Measurements from ENCODE around the gene SPON1. TPM values are rescaled to one million over a fixed set of nuclear protein-coding genes. Genes with fewer than 3 reads are reported as not detected.

SPON1 gene
- total RNA-seq, 3 donors from 2014 or later (not counting 1 experiment from before 2014, with no cell fraction given), result 0.09 to 0.18 TPM; not detected in 1

- H3K27ac Mint-ChIP-seq, result no peak overlapping the region
These were observed 278.4 kb downstream of the SPON1 start for GRCh38 chr11:14240951-14241350.

DNA sequence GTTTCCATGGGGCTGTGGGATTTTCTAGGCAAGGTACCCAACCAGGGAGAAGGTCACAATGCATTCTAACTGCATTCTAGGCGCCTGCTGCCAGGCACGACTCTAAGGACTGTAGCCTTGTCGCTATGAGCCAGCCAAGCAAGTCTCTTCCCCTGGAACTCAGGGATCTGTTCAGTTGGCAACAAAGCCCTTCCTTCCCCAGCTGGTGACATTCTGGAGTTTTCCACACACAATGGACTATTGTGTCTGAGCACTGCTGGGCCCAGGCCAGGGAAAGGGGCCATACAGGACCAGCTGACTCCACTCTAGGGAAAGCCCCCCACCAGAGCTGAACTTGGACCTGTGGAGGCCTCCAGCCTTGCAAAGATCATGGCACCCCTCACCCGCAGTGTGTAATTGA is 279.7 kb downstream of the SPON1 start:
- Mint-ChIP-seq H3K27me3 (ENCODE audit: low read depth in 2 of 2) (peaks cover 0 to 4% of the 10 kb centered on the region in 2 donors), H3K27ac (no peak overlapping the region), H3K4me1 (no peaks in the 10 kb centered on the region), H3K9me3 (no peaks in the 10 kb centered on the region), H3K4me3 (no peak overlapping the region), H3K36me3 (no peaks in the 10 kb centered on the region)
- Histone ChIP-seq H3K27me3 (ENCODE audit: control insufficient read depth, insufficient read depth, low read length) (no peaks in the 10 kb centered on the region), H3K36me3 (ENCODE audit: control insufficient read depth, insufficient read depth, low read length) (no peaks in the 10 kb centered on the region), H3K27ac (ENCODE audit: low read length) (no peak overlapping the region), H3K4me3 (ENCODE audit: low read length) (no peak overlapping the region), H3K9me3 (ENCODE audit: control insufficient read depth, insufficient read depth, low read length) (no peaks in the 10 kb centered on the region), H3K4me1 (ENCODE audit: control insufficient read depth, insufficient read depth, low read length) (peaks cover 6% of the 10 kb centered on the region)
- no peak for TF ChIP-seq CTCF (IDR thresholded peaks at IDR 0.05)
- DNase-seq (no peak), ATAC-seq (no peak)
- intact Hi-C loops (cut with micrococcal nuclease), result no loop called here
- 83% methylated on average over 4 of the region's 4 CpGs for WGBS (ENCODE audit: insufficient coverage)

More at GRCh38 chr11:14240951-14241350, 278.4 kb downstream of the SPON1 start:
- Histone ChIP-seq H3K4me1 (ENCODE audit: control insufficient read depth, insufficient read depth, low read length) (peaks cover 11% of the 10 kb centered on the region), H3K9me3 (ENCODE audit: control insufficient read depth, insufficient read depth, low read length) (no peaks in the 10 kb centered on the region), H3K4me3 (ENCODE audit: low read length) (no peak overlapping the region), H3K27me3 (ENCODE audit: control insufficient read depth, insufficient read depth, low read length) (no peaks in the 10 kb centered on the region), H3K27ac (ENCODE audit: low read length) (no peak overlapping the region), H3K36me3 (ENCODE audit: control insufficient read depth, insufficient read depth, low read length) (no peaks in the 10 kb centered on the region)
- no peak for TF ChIP-seq CTCF (IDR thresholded peaks at IDR 0.05)
- WGBS (ENCODE audit: insufficient coverage), result 100% methylated on average over 1 of the region's 4 CpGs
- H3K36me3 Mint-ChIP-seq, result no peaks in the 10 kb centered on the region
- H3K4me3 Mint-ChIP-seq, result no peak overlapping the region
- peaks cover 0 to 6% of the 10 kb centered on the region in 2 donors for H3K27me3 Mint-ChIP-seq (ENCODE audit: low read depth in 2 of 2)
- no peak for ATAC-seq
- intact Hi-C loops (cut with micrococcal nuclease), result no loop called here
- no peaks in the 10 kb centered on the region for H3K4me1 Mint-ChIP-seq
- DNase-seq, result no peak
- H3K9me3 Mint-ChIP-seq, result no peaks in the 10 kb centered on the region

DNA sequence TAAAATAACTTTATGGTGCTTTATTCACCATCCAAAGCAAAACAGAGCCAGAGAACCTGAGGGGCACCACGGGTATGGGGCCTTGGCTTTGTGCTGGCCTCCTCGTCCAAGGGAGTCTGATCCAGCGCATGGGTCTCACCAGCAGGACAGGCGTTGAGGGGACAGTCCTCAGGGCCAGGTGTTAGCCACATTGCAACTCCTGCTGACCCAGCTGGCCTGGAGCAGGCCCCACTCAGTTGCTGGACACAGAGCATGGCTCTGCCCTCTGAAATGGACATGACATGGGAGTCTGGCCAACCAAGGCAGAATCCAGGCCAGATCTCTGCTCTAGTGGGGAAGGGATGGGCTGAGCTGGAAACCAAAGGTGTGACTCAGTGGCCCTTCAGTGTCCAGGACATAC is 280.2 kb downstream of the SPON1 start:
- 85% methylated on average over 4 of the region's 4 CpGs for WGBS (ENCODE audit: insufficient coverage)
- Mint-ChIP-seq H3K27me3 (ENCODE audit: low read depth in 2 of 2) (peaks cover 5 to 9% of the 10 kb centered on the region in 2 donors), H3K9me3 (no peaks in the 10 kb centered on the region), H3K27ac (no peak overlapping the region), H3K36me3 (no peaks in the 10 kb centered on the region), H3K4me1 (no peaks in the 10 kb centered on the region), H3K4me3 (no peak overlapping the region)
- DNase-seq (no peak), ATAC-seq (no peak)
- no peak for TF ChIP-seq CTCF (IDR thresholded peaks at IDR 0.05)
- peaks cover 1% of the 10 kb centered on the region for H3K4me1 ChIP-seq (ENCODE audit: control insufficient read depth, insufficient read depth, low read length)
- no peaks in the 10 kb centered on the region for H3K9me3 ChIP-seq (ENCODE audit: control insufficient read depth, insufficient read depth, low read length)
- H3K36me3 ChIP-seq (ENCODE audit: control insufficient read depth, insufficient read depth, low read length), result no peaks in the 10 kb centered on the region
- no peak overlapping the region for H3K27ac ChIP-seq (ENCODE audit: low read length)
- H3K4me3 ChIP-seq (ENCODE audit: low read length), result no peak overlapping the region
- no peaks in the 10 kb centered on the region for H3K27me3 ChIP-seq (ENCODE audit: control insufficient read depth, insufficient read depth, low read length)
- intact Hi-C loops (cut with micrococcal nuclease), result no loop called here

- no peak for TF ChIP-seq CTCF (IDR thresholded peaks at IDR 0.05)
- no peak overlapping the region for H3K27ac ChIP-seq (ENCODE audit: low read length)
- H3K27me3 ChIP-seq (ENCODE audit: control insufficient read depth, insufficient read depth, low read length), result no peaks in the 10 kb centered on the region
- ATAC-seq (no peak), DNase-seq (no peak)
- H3K4me3 ChIP-seq (ENCODE audit: low read length), result no peak overlapping the region
- intact Hi-C loops (cut with micrococcal nuclease), result loop anchor here (5.0 kb wide), 1 partner anchor 758 kb away; no protein-coding TSS in a partner anchor
- 95% methylated on average over 8 of the region's 8 CpGs for WGBS (ENCODE audit: insufficient coverage)
- no peaks in the 10 kb centered on the region for H3K36me3 Mint-ChIP-seq
- no peaks in the 10 kb centered on the region for H3K9me3 ChIP-seq (ENCODE audit: control insufficient read depth, insufficient read depth, low read length)
- peaks cover 16 to 24% of the 10 kb centered on the region in 2 donors for H3K27me3 Mint-ChIP-seq (ENCODE audit: low read depth in 2 of 2)
- no peaks in the 10 kb centered on the region for H3K36me3 ChIP-seq (ENCODE audit: control insufficient read depth, insufficient read depth, low read length)
- peaks cover 10 to 13% of the 10 kb centered on the region in 2 donors for H3K4me1 Mint-ChIP-seq
- H3K4me1 ChIP-seq (ENCODE audit: control insufficient read depth, insufficient read depth, low read length), result peaks cover 14% of the 10 kb centered on the region
- H3K27ac Mint-ChIP-seq, result no peak overlapping the region
- H3K4me3 Mint-ChIP-seq, result no peak overlapping the region
- H3K9me3 Mint-ChIP-seq, result no peaks in the 10 kb centered on the region
These were observed 282.4 kb downstream of the SPON1 start for GRCh38 chr11:14244926-14245325.

Measured in natural killer cell (primary cell).